HL-60 (cell line): ENCODE measurements around the gene NEK10.

Experiments
- DNase-seq, 2 experiments: peaks; one replicate each; pipeline ENCODE4 v3.0.0-alpha.2; 2010 to 2020; ENCODE audit warnings: low read depth in 1 of 2, low spot score in 1 of 2
- H3K27ac ChIP-seq: fragments of 250-450 bp; sonication (Bioruptor Pico); replicated peaks from 2 replicates; pipeline ENCODE4 v1.5.1; 2020; ENCODE audit warnings: mild to moderate bottlenecking, moderate library complexity
- H3K27me3 ChIP-seq: fragments of 250-450 bp; sonication (Bioruptor Pico); 2 replicates; pipeline ENCODE4 v1.5.1; 2021; ENCODE audit warnings: mild to moderate bottlenecking, moderate library complexity; ENCODE audit not compliant: insufficient read depth, poor library complexity, severe bottlenecking
- H3K4me3 ChIP-seq: replicated peaks from 2 replicates; pipeline ENCODE4 v1.5.1; 2011; ENCODE audit warnings: mild to moderate bottlenecking, control low read depth, low read length; ENCODE audit not compliant: insufficient read depth
- GABPA ChIP-seq: IDR thresholded peaks from 2 replicates; pipeline ENCODE4 v1.6.1; 2012; ENCODE audit warnings: low read depth
- POLR2AphosphoS5 ChIP-seq: IDR thresholded peaks from 2 replicates; pipeline ENCODE4 v1.6.1; 2012; ENCODE audit warnings: low read depth
- SPI1 ChIP-seq: IDR thresholded peaks from 2 replicates; pipeline ENCODE4 v1.6.1; 2012; ENCODE audit warnings: low read depth, mild to moderate bottlenecking, borderline replicate concordance
- TF ChIP-seq, protein P1 (sequence below): IDR thresholded peaks from one replicate; pipeline ENCODE4 v1.5.1; 2011; ENCODE audit warnings: low read length, control low read depth, inconsistent platforms; ENCODE audit not compliant: insufficient read depth
- TF ChIP-seq, protein P2 (sequence below): IDR thresholded peaks from 2 replicates; pipeline ENCODE4 v1.6.1; 2012; ENCODE audit warnings: low read depth; ENCODE audit not compliant: insufficient replicate concordance

The NEK10 gene

DNA sequence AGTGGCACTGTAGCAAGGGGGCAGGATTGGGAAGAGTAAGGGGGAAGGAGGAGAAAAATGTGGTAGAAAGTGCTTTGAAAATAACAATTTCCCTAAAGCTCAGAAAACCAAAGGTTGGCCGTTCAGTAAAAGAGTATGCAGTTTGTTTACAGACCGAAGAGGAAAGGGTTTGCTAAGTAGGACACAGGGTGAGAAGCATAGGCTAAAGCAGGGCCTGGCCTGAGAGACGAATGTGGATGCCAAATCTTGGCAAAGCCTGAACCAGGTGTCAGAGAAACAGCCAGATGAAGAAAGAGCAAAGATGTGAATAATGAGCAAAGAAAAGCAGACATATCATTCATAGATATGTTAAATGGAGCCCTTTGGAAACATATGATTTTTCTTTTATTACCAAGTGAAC is 17.1 kb downstream of the NEK10 start:
- no peak overlapping the region for H3K4me3 ChIP-seq
- no peak overlapping the region for H3K27ac ChIP-seq
- TF ChIP-seq GABPA (no peak), SPI1 (no peak), POLR2AphosphoS5 (no peak)
- TF ChIP-seq, protein P1, sequence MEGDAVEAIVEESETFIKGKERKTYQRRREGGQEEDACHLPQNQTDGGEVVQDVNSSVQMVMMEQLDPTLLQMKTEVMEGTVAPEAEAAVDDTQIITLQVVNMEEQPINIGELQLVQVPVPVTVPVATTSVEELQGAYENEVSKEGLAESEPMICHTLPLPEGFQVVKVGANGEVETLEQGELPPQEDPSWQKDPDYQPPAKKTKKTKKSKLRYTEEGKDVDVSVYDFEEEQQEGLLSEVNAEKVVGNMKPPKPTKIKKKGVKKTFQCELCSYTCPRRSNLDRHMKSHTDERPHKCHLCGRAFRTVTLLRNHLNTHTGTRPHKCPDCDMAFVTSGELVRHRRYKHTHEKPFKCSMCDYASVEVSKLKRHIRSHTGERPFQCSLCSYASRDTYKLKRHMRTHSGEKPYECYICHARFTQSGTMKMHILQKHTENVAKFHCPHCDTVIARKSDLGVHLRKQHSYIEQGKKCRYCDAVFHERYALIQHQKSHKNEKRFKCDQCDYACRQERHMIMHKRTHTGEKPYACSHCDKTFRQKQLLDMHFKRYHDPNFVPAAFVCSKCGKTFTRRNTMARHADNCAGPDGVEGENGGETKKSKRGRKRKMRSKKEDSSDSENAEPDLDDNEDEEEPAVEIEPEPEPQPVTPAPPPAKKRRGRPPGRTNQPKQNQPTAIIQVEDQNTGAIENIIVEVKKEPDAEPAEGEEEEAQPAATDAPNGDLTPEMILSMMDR, result no peak
- TF ChIP-seq, protein P2, sequence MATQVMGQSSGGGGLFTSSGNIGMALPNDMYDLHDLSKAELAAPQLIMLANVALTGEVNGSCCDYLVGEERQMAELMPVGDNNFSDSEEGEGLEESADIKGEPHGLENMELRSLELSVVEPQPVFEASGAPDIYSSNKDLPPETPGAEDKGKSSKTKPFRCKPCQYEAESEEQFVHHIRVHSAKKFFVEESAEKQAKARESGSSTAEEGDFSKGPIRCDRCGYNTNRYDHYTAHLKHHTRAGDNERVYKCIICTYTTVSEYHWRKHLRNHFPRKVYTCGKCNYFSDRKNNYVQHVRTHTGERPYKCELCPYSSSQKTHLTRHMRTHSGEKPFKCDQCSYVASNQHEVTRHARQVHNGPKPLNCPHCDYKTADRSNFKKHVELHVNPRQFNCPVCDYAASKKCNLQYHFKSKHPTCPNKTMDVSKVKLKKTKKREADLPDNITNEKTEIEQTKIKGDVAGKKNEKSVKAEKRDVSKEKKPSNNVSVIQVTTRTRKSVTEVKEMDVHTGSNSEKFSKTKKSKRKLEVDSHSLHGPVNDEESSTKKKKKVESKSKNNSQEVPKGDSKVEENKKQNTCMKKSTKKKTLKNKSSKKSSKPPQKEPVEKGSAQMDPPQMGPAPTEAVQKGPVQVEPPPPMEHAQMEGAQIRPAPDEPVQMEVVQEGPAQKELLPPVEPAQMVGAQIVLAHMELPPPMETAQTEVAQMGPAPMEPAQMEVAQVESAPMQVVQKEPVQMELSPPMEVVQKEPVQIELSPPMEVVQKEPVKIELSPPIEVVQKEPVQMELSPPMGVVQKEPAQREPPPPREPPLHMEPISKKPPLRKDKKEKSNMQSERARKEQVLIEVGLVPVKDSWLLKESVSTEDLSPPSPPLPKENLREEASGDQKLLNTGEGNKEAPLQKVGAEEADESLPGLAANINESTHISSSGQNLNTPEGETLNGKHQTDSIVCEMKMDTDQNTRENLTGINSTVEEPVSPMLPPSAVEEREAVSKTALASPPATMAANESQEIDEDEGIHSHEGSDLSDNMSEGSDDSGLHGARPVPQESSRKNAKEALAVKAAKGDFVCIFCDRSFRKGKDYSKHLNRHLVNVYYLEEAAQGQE, result no peak
- no peaks in the 10 kb centered on the region for H3K27me3 ChIP-seq
- DNase-seq, result no peak

DNA sequence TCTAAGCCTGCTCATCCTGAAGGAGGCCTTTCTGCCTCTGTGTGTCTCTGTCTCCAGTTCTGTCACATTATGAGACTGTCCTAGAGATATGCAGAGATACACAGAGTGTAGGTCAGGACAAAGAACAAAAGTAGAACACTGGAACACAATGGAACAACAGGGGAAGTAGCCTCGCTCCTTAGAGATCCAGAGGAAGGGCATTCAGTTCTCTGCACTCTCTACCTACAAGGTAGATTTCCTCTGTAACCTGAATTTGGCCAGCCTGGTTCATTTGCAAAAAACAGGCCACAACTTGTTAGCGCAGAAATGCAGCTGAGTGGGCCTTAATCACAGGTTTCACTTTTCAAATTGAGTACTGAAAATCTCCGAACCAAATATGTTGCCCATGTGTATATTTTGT is 19.4 kb downstream of the NEK10 start:
- DNase-seq, result no peak
- H3K27ac ChIP-seq, result no peak overlapping the region
- no peak for TF ChIP-seq SPI1
- no peak for TF ChIP-seq GABPA
- no peak for TF ChIP-seq POLR2AphosphoS5
- TF ChIP-seq, protein P1, result no peak
- TF ChIP-seq, protein P2, result no peak
- H3K27me3 ChIP-seq, result no peaks in the 10 kb centered on the region
- no peak overlapping the region for H3K4me3 ChIP-seq

DNA sequence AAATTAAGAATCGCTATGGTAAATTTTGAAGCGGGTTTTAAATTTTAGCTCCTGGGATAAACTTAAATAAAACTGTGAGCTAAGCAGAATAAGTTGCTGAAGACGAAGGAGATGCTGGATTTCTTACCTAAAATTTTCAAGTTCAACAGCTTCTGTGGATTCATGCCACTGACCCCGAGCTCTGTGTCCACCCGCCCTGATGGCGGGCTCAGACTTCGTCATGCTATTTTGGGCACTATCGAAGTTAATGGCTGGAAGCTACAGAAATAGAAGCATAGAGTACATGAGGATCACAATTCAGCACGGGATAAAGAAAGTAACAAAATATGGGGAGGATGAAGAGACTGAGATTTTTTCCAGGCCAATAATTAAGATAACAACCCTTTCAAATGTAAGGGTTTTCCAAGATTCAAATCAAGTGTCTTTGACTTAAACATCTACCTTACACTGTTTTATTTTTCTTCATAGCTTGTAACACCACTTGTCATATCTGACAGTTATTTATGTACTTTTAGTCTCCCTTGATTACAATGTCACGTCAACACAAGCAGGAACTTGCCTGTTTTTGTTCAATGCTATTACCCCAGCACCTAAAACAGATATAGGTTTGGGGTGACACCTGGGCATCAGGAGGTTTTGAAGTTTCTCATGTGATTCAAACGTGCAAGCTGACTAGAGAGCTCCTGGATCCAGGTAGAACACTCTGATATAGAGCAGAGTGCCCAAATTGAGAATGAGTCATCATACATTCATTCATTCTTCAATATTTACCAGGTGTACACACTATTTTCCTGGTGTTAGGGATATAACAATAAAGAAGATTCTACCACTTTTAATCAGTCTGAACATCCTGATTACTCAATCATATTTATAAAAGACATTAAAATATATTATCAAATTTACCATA is 23.0 kb downstream of the NEK10 start:
- Histone ChIP-seq H3K27ac (peak overlapping the region; percentile 46), H3K4me3 (no peak overlapping the region), H3K27me3 (no peaks in the 10 kb centered on the region)
- TF ChIP-seq, protein P1, result no peak
- TF ChIP-seq SPI1 (no peak), GABPA (no peak), POLR2AphosphoS5 (no peak)
- TF ChIP-seq, protein P2, result no peak
- no peak for DNase-seq
